ENCODE results near the gene PPP6R3. TPM values are rescaled to one million over a fixed set of nuclear protein-coding genes. Genes with fewer than 3 reads are reported as not detected.

The PPP6R3 gene
- total RNA-seq, 1 donor from 2014 or later = 142 TPM

DNA sequence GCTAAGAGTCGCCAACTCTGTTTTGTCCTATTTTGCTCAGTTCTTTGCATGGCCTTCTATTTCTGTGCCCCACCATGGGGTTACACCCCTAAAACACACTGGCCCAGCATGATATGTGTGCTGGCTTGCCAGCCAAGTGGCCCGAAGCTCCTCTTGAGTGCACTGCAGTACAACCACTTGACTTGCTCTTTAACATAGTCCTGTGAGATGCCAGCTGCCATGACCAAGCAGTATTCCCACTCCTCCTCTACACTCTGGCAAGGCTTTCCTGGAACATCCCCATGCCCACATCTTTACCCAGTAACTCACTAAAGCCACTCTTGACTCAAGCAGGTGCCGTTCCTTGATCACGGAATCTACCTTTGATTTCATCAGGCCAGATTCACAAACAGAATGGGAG, 120.9 kb downstream of the PPP6R3 start:
- DNase-seq (ENCODE audit: low spot score) = no peak
- Mint-ChIP-seq H3K4me1 (ENCODE audit: low read depth) (peaks cover 29% of the 10 kb centered on the region), H3K4me3 (no peak overlapping the region), H3K27me3 (ENCODE audit: insufficient read depth) (no peaks in the 10 kb centered on the region), H3K36me3 (ENCODE audit: low read depth) (peaks cover 50% of the 10 kb centered on the region), H3K9me3 (no peaks in the 10 kb centered on the region), H3K27ac (no peak overlapping the region)
- intact Hi-C loops (cut with micrococcal nuclease) = no loop called here

- Mint-ChIP-seq H3K27ac (no peak overlapping the region), H3K4me3 (no peak overlapping the region), H3K27me3 (ENCODE audit: insufficient read depth) (no peaks in the 10 kb centered on the region), H3K36me3 (ENCODE audit: low read depth) (peaks cover 45% of the 10 kb centered on the region), H3K9me3 (no peaks in the 10 kb centered on the region), H3K4me1 (ENCODE audit: low read depth) (peaks cover 29% of the 10 kb centered on the region)
- no peak for DNase-seq (ENCODE audit: low spot score)
- intact Hi-C loops (cut with micrococcal nuclease) = no loop called here
These were observed 121.3 kb downstream of the PPP6R3 start for GRCh38 chr11:68581901-68582300.

GRCh38 chr11:68582416-68583040, 122.0 kb downstream of the PPP6R3 start:
- intact Hi-C loops (cut with micrococcal nuclease) = no loop called here
- H3K36me3 Mint-ChIP-seq (ENCODE audit: low read depth) = peaks cover 41% of the 10 kb centered on the region

GRCh38 chr11:68583041-68583446, 122.5 kb downstream of the PPP6R3 start:
- Mint-ChIP-seq H3K27ac (no peak overlapping the region), H3K4me3 (no peak overlapping the region), H3K4me1 (ENCODE audit: low read depth) (peaks cover 29% of the 10 kb centered on the region), H3K36me3 (ENCODE audit: low read depth) (peaks cover 38% of the 10 kb centered on the region), H3K27me3 (ENCODE audit: insufficient read depth) (no peaks in the 10 kb centered on the region), H3K9me3 (no peaks in the 10 kb centered on the region)
- no peak for DNase-seq (ENCODE audit: low spot score)
- intact Hi-C loops (cut with micrococcal nuclease) = no loop called here

More at GRCh38 chr11:68582416-68583040, 122.0 kb downstream of the PPP6R3 start:
- Mint-ChIP-seq H3K27ac (no peak overlapping the region), H3K4me1 (ENCODE audit: low read depth) (peaks cover 29% of the 10 kb centered on the region), H3K4me3 (no peak overlapping the region), H3K9me3 (no peaks in the 10 kb centered on the region), H3K27me3 (ENCODE audit: insufficient read depth) (no peaks in the 10 kb centered on the region)
- no peak for DNase-seq (ENCODE audit: low spot score)

- no peaks in the 10 kb centered on the region for H3K27me3 Mint-ChIP-seq (ENCODE audit: insufficient read depth)
- H3K4me3 Mint-ChIP-seq = no peak overlapping the region
- peak; percentile 7 for DNase-seq (ENCODE audit: low spot score)
- no peak overlapping the region for H3K27ac Mint-ChIP-seq
- peaks cover 25% of the 10 kb centered on the region for H3K4me1 Mint-ChIP-seq (ENCODE audit: low read depth)
- no peaks in the 10 kb centered on the region for H3K9me3 Mint-ChIP-seq
- peaks cover 34% of the 10 kb centered on the region for H3K36me3 Mint-ChIP-seq (ENCODE audit: low read depth)
- intact Hi-C loops (cut with micrococcal nuclease) = no loop called here
These were observed 123.5 kb downstream of the PPP6R3 start for GRCh38 chr11:68584097-68584496.

- Mint-ChIP-seq H3K36me3 (ENCODE audit: low read depth) (peaks cover 31% of the 10 kb centered on the region), H3K4me3 (no peak overlapping the region), H3K4me1 (ENCODE audit: low read depth) (peaks cover 25% of the 10 kb centered on the region), H3K27ac (peak overlapping the region; percentile 55), H3K27me3 (ENCODE audit: insufficient read depth) (no peaks in the 10 kb centered on the region), H3K9me3 (no peaks in the 10 kb centered on the region)
- intact Hi-C loops (cut with micrococcal nuclease) = no loop called here
- DNase-seq (ENCODE audit: low spot score) = no peak
These were observed 124.5 kb downstream of the PPP6R3 start for GRCh38 chr11:68584991-68585524.

GRCh38 chr11:68589547-68590216, 129.1 kb downstream of the PPP6R3 start:
- no peak overlapping the region for H3K4me3 Mint-ChIP-seq
- H3K27me3 Mint-ChIP-seq (ENCODE audit: insufficient read depth) = no peaks in the 10 kb centered on the region
- peaks cover 41% of the 10 kb centered on the region for H3K36me3 Mint-ChIP-seq (ENCODE audit: low read depth)
- peak overlapping the region; percentile 34 for H3K27ac Mint-ChIP-seq
- no peaks in the 10 kb centered on the region for H3K9me3 Mint-ChIP-seq
- intact Hi-C loops (cut with micrococcal nuclease) = no loop called here
- no peak for DNase-seq (ENCODE audit: low spot score)
- peaks cover 5% of the 10 kb centered on the region for H3K4me1 Mint-ChIP-seq (ENCODE audit: low read depth)

GRCh38 chr11:68591719-68592118, 131.2 kb downstream of the PPP6R3 start:
- H3K36me3 Mint-ChIP-seq (ENCODE audit: low read depth) = peaks cover 49% of the 10 kb centered on the region
- no peak overlapping the region for H3K4me3 Mint-ChIP-seq
- H3K27ac Mint-ChIP-seq = no peak overlapping the region
- intact Hi-C loops (cut with micrococcal nuclease) = no loop called here
- no peak for DNase-seq (ENCODE audit: low spot score)
- no peaks in the 10 kb centered on the region for H3K27me3 Mint-ChIP-seq (ENCODE audit: insufficient read depth)
- no peaks in the 10 kb centered on the region for H3K9me3 Mint-ChIP-seq
- H3K4me1 Mint-ChIP-seq (ENCODE audit: low read depth) = no peaks in the 10 kb centered on the region

DNA sequence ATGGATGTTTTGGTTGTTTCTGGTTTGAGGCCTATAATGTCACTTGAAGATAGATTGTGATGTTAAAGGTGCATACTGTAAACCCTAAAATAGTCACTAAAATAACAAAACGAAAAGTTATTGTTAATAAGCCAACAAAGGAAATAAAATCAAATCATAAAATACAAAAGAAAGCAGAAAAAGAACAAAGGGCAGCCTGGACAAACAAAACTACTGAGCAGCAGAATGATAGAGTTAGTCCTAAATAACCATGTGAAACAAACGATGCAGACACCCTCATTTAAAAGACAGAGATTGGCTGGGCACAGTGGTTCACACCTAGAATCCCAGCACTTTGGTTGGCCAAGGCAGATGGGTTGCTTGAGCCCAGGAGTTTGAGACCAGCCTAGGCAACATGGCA, 132.9 kb downstream of the PPP6R3 start:
- no peak for DNase-seq (ENCODE audit: low spot score)
- Mint-ChIP-seq H3K4me1 (ENCODE audit: low read depth) (peaks cover 2% of the 10 kb centered on the region), H3K27me3 (ENCODE audit: insufficient read depth) (no peaks in the 10 kb centered on the region), H3K27ac (peak overlapping the region; percentile 68), H3K9me3 (no peaks in the 10 kb centered on the region), H3K4me3 (no peak overlapping the region), H3K36me3 (ENCODE audit: low read depth) (peaks cover 60% of the 10 kb centered on the region)
- intact Hi-C loops (cut with micrococcal nuclease) = no loop called here

DNA sequence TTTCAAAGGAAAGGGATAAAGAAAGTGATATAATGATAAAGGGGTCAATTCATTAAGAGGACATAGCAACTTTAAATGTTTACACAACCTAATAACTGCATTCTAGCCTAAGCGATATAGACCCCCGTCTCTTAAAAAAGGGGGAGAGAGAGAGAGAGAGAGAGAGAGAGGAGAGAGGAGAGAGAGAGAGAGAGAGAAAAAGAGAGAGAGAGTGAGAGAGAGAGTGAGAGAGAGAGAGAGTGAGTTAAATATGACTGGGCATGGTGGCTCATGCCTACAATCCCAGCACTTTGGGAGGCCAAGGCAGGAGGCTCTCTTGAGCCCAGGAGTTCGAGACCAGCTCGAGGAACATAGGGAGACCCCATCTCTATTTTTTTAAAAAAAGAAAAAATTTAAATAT, 133.6 kb downstream of the PPP6R3 start:
- Mint-ChIP-seq H3K36me3 (ENCODE audit: low read depth) (peaks cover 67% of the 10 kb centered on the region), H3K4me3 (no peak overlapping the region), H3K9me3 (no peaks in the 10 kb centered on the region), H3K4me1 (ENCODE audit: low read depth) (peaks cover 9% of the 10 kb centered on the region), H3K27me3 (ENCODE audit: insufficient read depth) (no peaks in the 10 kb centered on the region), H3K27ac (peak overlapping the region; percentile 68)
- DNase-seq (ENCODE audit: low spot score) = no peak
- intact Hi-C loops (cut with micrococcal nuclease) = no loop called here

DNA sequence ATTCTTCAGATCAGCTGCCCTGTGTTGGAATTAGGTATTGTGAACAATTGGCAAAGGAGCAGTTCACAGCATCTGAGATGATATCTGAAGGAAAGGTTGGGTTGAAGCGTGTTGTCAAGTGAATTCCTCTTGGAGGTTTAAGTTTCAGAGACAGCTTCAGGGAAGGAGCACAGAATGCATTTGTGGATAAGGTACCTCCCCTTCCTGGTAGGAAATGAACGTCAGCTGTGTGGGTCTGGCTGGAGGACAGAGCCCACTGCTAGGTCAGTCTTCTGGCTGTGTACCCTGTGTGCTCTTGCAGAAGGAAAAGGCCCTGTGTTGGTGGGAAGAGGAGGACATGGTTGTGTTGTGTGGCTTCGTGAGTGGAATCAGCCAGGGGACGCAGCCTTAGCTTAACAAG, 135.7 kb downstream of the PPP6R3 start:
- Mint-ChIP-seq H3K27ac (no peak overlapping the region), H3K27me3 (ENCODE audit: insufficient read depth) (no peaks in the 10 kb centered on the region), H3K4me1 (ENCODE audit: low read depth) (peaks cover 10% of the 10 kb centered on the region), H3K36me3 (ENCODE audit: low read depth) (peaks cover 68% of the 10 kb centered on the region), H3K4me3 (no peak overlapping the region), H3K9me3 (no peaks in the 10 kb centered on the region)
- no peak for DNase-seq (ENCODE audit: low spot score)
- intact Hi-C loops (cut with micrococcal nuclease) = no loop called here

DNA sequence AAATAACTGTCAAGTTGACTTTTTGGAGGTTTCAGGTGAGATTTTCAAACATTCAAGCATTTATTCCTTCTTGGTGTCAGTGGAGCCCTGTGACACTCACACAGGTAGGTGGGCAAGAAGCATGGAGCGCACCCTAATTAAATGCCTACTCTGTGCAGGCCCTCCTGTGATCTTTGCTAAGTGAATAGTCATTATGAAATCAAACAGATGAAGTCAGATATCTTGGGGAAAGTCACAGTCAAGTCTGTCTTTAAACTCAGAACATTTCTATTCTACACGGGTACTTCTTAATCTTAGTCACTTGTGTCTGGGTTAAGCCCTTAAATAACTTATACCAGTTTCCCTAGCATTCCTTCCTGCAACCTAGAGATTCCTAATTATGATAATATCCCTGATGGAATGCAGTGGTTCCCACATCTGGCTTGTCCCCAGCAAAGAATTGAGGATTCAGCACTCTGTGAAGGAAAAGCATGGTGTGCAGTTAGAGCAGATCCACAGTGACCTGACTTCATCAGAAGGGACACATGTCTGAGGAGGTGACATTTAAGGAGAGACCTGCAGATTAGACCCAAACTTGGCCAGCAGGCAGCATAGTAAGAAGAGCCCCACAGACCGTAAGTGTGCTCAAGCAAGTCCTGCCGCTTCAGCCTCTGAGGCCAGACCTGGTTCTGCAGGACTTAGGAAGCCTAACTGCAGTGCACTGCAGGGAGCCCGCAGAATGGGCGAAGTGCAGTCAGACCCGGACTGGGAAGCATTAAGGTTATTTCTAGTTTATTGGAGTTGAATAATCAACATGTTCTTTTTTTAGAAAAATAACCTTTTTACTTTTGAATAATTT, 138.5 kb downstream of the PPP6R3 start:
- no peak for DNase-seq (ENCODE audit: low spot score)
- no peaks in the 10 kb centered on the region for H3K9me3 Mint-ChIP-seq
- peaks cover 10% of the 10 kb centered on the region for H3K4me1 Mint-ChIP-seq (ENCODE audit: low read depth)
- intact Hi-C loops (cut with micrococcal nuclease) = no loop called here
- peak overlapping the region; percentile 6 for H3K27ac Mint-ChIP-seq
- peaks cover 58% of the 10 kb centered on the region for H3K36me3 Mint-ChIP-seq (ENCODE audit: low read depth)
- H3K4me3 Mint-ChIP-seq = no peak overlapping the region
- no peaks in the 10 kb centered on the region for H3K27me3 Mint-ChIP-seq (ENCODE audit: insufficient read depth)

DNA sequence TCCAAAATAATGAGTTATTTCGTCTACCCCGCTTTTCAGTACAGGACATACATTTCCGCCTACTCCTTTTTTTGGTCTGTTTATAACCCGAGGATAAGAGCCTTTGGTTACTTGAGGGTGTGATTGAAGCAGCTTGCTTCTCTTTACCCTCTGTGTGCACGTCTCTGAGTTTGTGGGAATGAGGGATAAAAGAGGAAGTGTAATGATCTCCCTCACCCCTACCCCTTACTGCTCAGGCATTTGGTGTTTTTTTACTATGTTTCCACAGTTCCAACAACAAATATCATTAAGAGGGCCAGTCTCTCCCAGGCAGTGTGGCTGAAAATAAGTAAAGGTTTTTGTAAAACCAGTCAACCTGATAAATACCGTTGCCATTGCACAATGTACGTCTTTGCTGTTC, 140.6 kb downstream of the PPP6R3 start:
- DNase-seq (ENCODE audit: low spot score) = no peak
- Mint-ChIP-seq H3K4me3 (no peak overlapping the region), H3K27me3 (ENCODE audit: insufficient read depth) (no peaks in the 10 kb centered on the region), H3K36me3 (ENCODE audit: low read depth) (peaks cover 65% of the 10 kb centered on the region), H3K9me3 (no peaks in the 10 kb centered on the region), H3K4me1 (ENCODE audit: low read depth) (peaks cover 10% of the 10 kb centered on the region), H3K27ac (no peak overlapping the region)
- intact Hi-C loops (cut with micrococcal nuclease) = no loop called here

All from activated T-helper 1 cell treated with anti-CD3 and anti-CD28 coated beads, Interleukin-12 subunit alpha, Interleukin-12 subunit beta, Interleukin-2, Interleukin-4 antibody, amounts not matched to agents 30 ng/mL and 10 ng/mL and 1 ng/mL, durations not matched to agents 14 hours and 24 hours and 36 hours (primary cell).